Smooth muscle cell (in vitro differentiated cells): Measurements from ENCODE around the gene SP2. TPM values are rescaled to one million over a fixed set of nuclear protein-coding genes. Genes with fewer than 3 reads are reported as not detected.

Experiments used
- DNase-seq: peaks from one replicate; lab custom pipeline; 2025; ENCODE audit not compliant: unreplicated experiment; lab: John Stamatoyannopoulos, UW
- H2AFZ ChIP-seq: fragments of 200-600 bp; sonication (generic); 2 replicates; pipeline ENCODE4 v1.6.0; 2016; ENCODE audit warnings: antibody characterized with exemption, low read depth, mild to moderate bottlenecking
- H3F3A ChIP-seq: fragments of 200-600 bp; sonication (generic); 2 replicates; pipeline ENCODE4 v1.6.0; 2017; ENCODE audit warnings: antibody characterized with exemption, low read depth
- H3K27ac ChIP-seq: fragments of 200-600 bp; sonication (generic); 2 replicates; pipeline ENCODE4 v1.5.1; 2016; ENCODE audit warnings: low read depth, mild to moderate bottlenecking
- H3K27me3 ChIP-seq: fragments of 200-600 bp; sonication (generic); 2 replicates; pipeline ENCODE4 v1.6.1; 2016; ENCODE audit warnings: low read depth, mild to moderate bottlenecking
- H3K36me3 ChIP-seq: fragments of 200-600 bp; sonication (generic); 2 replicates; pipeline ENCODE4 v1.5.1; 2016; ENCODE audit warnings: low read depth
- H3K4me1 ChIP-seq: fragments of 200-600 bp; sonication (generic); 2 replicates; pipeline ENCODE4 v1.5.1; 2016; ENCODE audit warnings: low read depth
- H3K4me2 ChIP-seq: fragments of 200-600 bp; sonication (generic); 2 replicates; pipeline ENCODE4 v1.6.0; 2016; ENCODE audit warnings: mild to moderate bottlenecking
- H3K4me3 ChIP-seq: fragments of 200-600 bp; sonication (generic); 2 replicates; pipeline ENCODE4 v1.5.1; 2016; ENCODE audit warnings: mild to moderate bottlenecking
- H3K79me2 ChIP-seq: fragments of 200-600 bp; sonication (generic); 2 replicates; pipeline ENCODE4 v1.6.0; 2016; ENCODE audit warnings: low read depth, mild to moderate bottlenecking
- H3K9ac ChIP-seq: fragments of 200-600 bp; sonication (generic); 2 replicates; pipeline ENCODE4 v1.6.0; 2016; ENCODE audit warnings: low read depth
- H3K9me3 ChIP-seq: fragments of 200-600 bp; sonication (generic); replicated peaks from 2 replicates; pipeline ENCODE4 v1.5.1; 2016; ENCODE audit warnings: low read depth
- H4K20me1 ChIP-seq: fragments of 200-600 bp; sonication (generic); 2 replicates; pipeline ENCODE4 v1.6.0; 2016; ENCODE audit warnings: low read depth
- WGBS: methylation state at CpG from one replicate; pipeline ENCODE4 v1.1.7; 2016; ENCODE audit warnings: low lambda C conversion rate; 5-methylcytosine and 5-hydroxymethylcytosine counted together
- polyA plus RNA-seq: library from polyadenylated mRNA; unstranded; fragments of >200 nt; fragmentation: Nextera tagmentation; extraction: Ambion mirVana; gene quantifications from 2 replicates; pipeline ENCODE4 v1.2.1, GENCODE V29; 2016
- total RNA-seq: library from RNA; depleted of rRNA; stranded (reverse); fragments of >200 nt; gene quantifications from 2 replicates; pipeline ENCODE4 v1.2.3, GENCODE V29; 2014
- TF ChIP-seq, protein P1 (sequence below): fragments of 200-600 bp; sonication (generic); IDR thresholded peaks from 2 replicates; pipeline ENCODE4 v1.5.1; 2017; ENCODE audit warnings: borderline replicate concordance, mild to moderate bottlenecking, antibody characterized with exemption; ENCODE audit not compliant: insufficient read depth, poor library complexity, severe bottlenecking

Gene SP2
- total and polyA plus RNA-seq, 2 experiments from 2014 or later = 2.4 to 9.0 TPM

DNA sequence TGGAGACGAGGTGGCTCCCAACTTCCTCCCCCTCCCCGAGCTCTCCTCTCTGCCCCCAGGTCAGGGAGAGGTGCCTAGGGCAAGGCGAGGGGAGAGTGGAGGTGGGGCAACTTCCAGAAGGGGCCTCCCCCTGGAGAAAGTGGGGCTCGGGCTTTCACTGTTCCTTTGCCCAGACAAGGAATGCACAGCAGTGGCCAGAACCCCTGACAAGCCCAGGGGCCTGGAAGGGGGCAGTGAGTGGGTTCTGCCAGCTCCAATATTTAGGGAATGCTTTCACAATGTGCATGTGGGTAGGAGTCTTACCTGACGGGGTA lies 11.7 kb upstream of the SP2 start:
- TF ChIP-seq, protein P1, sequence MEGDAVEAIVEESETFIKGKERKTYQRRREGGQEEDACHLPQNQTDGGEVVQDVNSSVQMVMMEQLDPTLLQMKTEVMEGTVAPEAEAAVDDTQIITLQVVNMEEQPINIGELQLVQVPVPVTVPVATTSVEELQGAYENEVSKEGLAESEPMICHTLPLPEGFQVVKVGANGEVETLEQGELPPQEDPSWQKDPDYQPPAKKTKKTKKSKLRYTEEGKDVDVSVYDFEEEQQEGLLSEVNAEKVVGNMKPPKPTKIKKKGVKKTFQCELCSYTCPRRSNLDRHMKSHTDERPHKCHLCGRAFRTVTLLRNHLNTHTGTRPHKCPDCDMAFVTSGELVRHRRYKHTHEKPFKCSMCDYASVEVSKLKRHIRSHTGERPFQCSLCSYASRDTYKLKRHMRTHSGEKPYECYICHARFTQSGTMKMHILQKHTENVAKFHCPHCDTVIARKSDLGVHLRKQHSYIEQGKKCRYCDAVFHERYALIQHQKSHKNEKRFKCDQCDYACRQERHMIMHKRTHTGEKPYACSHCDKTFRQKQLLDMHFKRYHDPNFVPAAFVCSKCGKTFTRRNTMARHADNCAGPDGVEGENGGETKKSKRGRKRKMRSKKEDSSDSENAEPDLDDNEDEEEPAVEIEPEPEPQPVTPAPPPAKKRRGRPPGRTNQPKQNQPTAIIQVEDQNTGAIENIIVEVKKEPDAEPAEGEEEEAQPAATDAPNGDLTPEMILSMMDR = no peak
- DNase-seq = no peak
- no peaks in the 10 kb centered on the region for H3K79me2 ChIP-seq
- H2AFZ ChIP-seq = no peak overlapping the region
- no peaks in the 10 kb centered on the region for H3K27me3 ChIP-seq
- H3K9ac ChIP-seq = no peak overlapping the region
- no peaks in the 10 kb centered on the region for H3K36me3 ChIP-seq
- H3K4me3 ChIP-seq = no peak overlapping the region
- H4K20me1 ChIP-seq = no peaks in the 10 kb centered on the region
- peak overlapping the region; percentile 75 for H3K4me2 ChIP-seq
- peaks cover 4% of the 10 kb centered on the region for H3K4me1 ChIP-seq
- H3F3A ChIP-seq = peaks cover 14% of the 10 kb centered on the region
- WGBS = 20% methylated on average over 5 of the region's 5 CpGs
- no peak overlapping the region for H3K27ac ChIP-seq
- H3K9me3 ChIP-seq = no peaks in the 10 kb centered on the region

DNA sequence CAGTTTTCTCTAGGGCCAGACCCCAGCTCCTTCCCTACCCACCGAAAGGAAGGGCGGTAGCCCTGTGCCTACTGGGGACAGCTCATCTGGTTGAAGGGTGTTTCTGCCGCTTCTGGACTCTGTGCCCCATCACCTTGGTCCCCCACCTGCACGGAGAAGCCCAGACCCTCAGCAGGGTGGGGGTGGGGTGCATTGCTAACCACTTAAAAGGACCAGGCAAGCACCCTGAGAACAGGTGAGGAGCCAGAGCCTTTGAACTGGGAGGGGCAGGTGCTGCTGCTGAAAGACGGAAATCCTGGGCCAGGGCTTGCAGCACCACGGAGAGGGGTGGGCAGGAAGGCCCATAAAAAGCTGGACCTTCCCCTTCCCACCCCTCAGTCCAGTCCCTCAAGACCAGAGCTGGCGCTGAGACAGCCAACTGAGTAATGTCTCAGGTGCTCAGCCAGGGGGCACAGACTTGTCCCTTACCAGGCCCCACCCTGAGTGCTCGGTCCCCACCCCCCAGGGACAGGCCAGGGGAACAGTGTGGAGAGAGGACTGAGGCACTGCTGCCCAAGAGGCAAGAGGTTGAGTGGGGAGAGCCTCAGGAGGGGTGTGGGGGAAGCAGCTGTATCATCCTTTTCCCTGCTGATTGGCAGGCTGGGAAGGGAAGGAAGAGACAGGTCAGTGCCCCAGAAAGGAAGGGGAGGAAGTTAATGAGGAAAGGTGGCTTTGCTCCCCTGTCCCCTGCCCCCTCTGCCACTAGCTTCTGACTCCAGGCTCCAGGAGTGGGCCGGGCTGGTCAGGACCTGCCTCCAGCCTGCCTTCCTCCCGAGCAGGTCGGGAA lies 10.9 kb upstream of the SP2 start:
- no peak for DNase-seq
- H2AFZ ChIP-seq = no peak overlapping the region
- peaks cover 10% of the 10 kb centered on the region for H3F3A ChIP-seq
- H3K4me3 ChIP-seq = no peak overlapping the region
- H3K79me2 ChIP-seq = no peaks in the 10 kb centered on the region
- no peaks in the 10 kb centered on the region for H3K9me3 ChIP-seq
- H3K27me3 ChIP-seq = no peaks in the 10 kb centered on the region
- no peak overlapping the region for H3K27ac ChIP-seq
- TF ChIP-seq, protein P1 = no peak
- no peaks in the 10 kb centered on the region for H4K20me1 ChIP-seq
- WGBS = 58% methylated on average over 11 of the region's 11 CpGs
- peaks cover 4% of the 10 kb centered on the region for H3K4me1 ChIP-seq
- no peak overlapping the region for H3K9ac ChIP-seq
- no peaks in the 10 kb centered on the region for H3K36me3 ChIP-seq
- H3K4me2 ChIP-seq = peak overlapping the region; percentile 75

- Histone ChIP-seq H3F3A (no peaks in the 10 kb centered on the region), H3K79me2 (no peaks in the 10 kb centered on the region), H4K20me1 (no peaks in the 10 kb centered on the region), H3K4me3 (no peak overlapping the region), H3K27ac (no peak overlapping the region), H2AFZ (no peak overlapping the region), H3K27me3 (no peaks in the 10 kb centered on the region), H3K9ac (no peak overlapping the region), H3K4me2 (no peak overlapping the region), H3K4me1 (peaks cover 4% of the 10 kb centered on the region), H3K36me3 (no peaks in the 10 kb centered on the region), H3K9me3 (no peaks in the 10 kb centered on the region)
- 23% methylated on average over 6 of the region's 6 CpGs for WGBS
- TF ChIP-seq, protein P1 = no peak
- DNase-seq = no peak
Observed at GRCh38 chr17:47888293-47888692, 7.7 kb upstream of the SP2 start.
